ENCODE measurements around the gene CRYBA4. TPM values are rescaled to one million over a fixed set of nuclear protein-coding genes. Genes with fewer than 3 reads are reported as not detected.
A peak's percentile ranks its signal among the peaks of the same experiment; 100 is the strongest.

The CRYBA4 gene
- polyA plus RNA-seq, 1 of the 3 experiments (the other 2 are of a cell fraction) = not detected

GRCh38 chr22:26674211-26675190 is 52.7 kb downstream of the CRYBA4 start:
- H4K20me1 ChIP-seq (ENCODE audit: insufficient read depth) = no peaks in the 10 kb centered on the region
- no peaks in the 10 kb centered on the region for H3K36me3 ChIP-seq (replicated peaks in 1 of 2; ENCODE audit: control insufficient read depth in 1 of 2, insufficient read depth in 2 of 2, low read length in 1 of 2)
- H3K4me1 ChIP-seq (ENCODE audit: control insufficient read depth in 1 of 2, insufficient read depth in 2 of 2, low read depth in 1 of 2, low read length in 1 of 2) = peaks cover 15 to 44% of the 10 kb centered on the region in 2 experiments; a peak in 3 of 4 replicates
- no peaks in the 10 kb centered on the region for H3K9me2 ChIP-seq
- H3K9ac ChIP-seq = peak overlapping the region; percentile 91; the same call in 1 of the 2 replicates
- no peaks in the 10 kb centered on the region for H3K27me3 ChIP-seq (ENCODE audit: insufficient read depth)
- H3K4me2 ChIP-seq = peak overlapping the region; percentile 87
- H3K9me3 ChIP-seq = no peaks in the 10 kb centered on the region
- peaks cover 32% of the 10 kb centered on the region for H3K79me2 ChIP-seq (ENCODE audit: insufficient read depth)
- H2AFZ ChIP-seq (ENCODE audit: low read depth) = no peak overlapping the region
- H3F3A ChIP-seq (replicated peaks; ENCODE audit: insufficient read depth) = peaks cover 16% of the 10 kb centered on the region
- no peak for DNase-seq
- 91% methylated on average over 9 of the region's 9 CpGs for WGBS (ENCODE audit: low lambda C conversion rate)
- H3K4me3 ChIP-seq (ENCODE audit: low read depth in 2 of 2, low read length in 1 of 2) = peak overlapping the region; percentile 96
- no peak for TF ChIP-seq FOXM1 (IDR thresholded peaks at IDR 0.05; ENCODE audit: low read depth)
- no peak for TF ChIP-seq RAD21 (IDR thresholded peaks at IDR 0.05; ENCODE audit: low read length)
- TF ChIP-seq POLR2AphosphoS5 (IDR thresholded peaks at IDR 0.05; ENCODE audit: low read depth, low read length) = no peak
- TF ChIP-seq JUND (IDR thresholded peaks at IDR 0.05) = no peak
- TF ChIP-seq CTCF (IDR thresholded peaks at IDR 0.05) = no peak
- no peak for TF ChIP-seq ELF1 (IDR thresholded peaks at IDR 0.05)
- TF ChIP-seq REST (IDR thresholded peaks at IDR 0.05; ENCODE audit: low read depth, low read length) = no peak
- no peak for TF ChIP-seq ZBTB33 (IDR thresholded peaks at IDR 0.05; ENCODE audit: borderline replicate concordance, low read depth)
- no peak for TF ChIP-seq SMC3 (IDR thresholded peaks at IDR 0.05; ENCODE audit: low read depth, low read length)
- TF ChIP-seq TEAD4 (IDR thresholded peaks at IDR 0.05; ENCODE audit: borderline replicate concordance, insufficient read depth) = no peak
- TF ChIP-seq NRF1 (IDR thresholded peaks at IDR 0.05; ENCODE audit: low read depth, low read length) = no peak
- no peak for TF ChIP-seq YY1 (IDR thresholded peaks at IDR 0.05; ENCODE audit: low read depth)
- no peak for TF ChIP-seq RXRA (IDR thresholded peaks at IDR 0.05; ENCODE audit: borderline replicate concordance, low read depth)
- no peak for TF ChIP-seq GABPA (IDR thresholded peaks at IDR 0.05; ENCODE audit: low read depth)
- TF ChIP-seq MXI1 (IDR thresholded peaks at IDR 0.05; ENCODE audit: low read depth, low read length) = no peak
- POLR2A ChIA-PET = no interaction called here
- peak overlapping the region in 1 of 2 experiments; percentile 99; a peak in 1 of 4 replicates for H3K27ac ChIP-seq (ENCODE audit: low read depth in 2 of 2, low read length in 1 of 2)
- CTCF ChIA-PET = interaction anchor here (1.0 kb wide), 3 partner anchors 8 to 82 kb away, joined by 3 to 4 read pairs (median 3); no protein-coding TSS in a partner anchor
